NCI-H748 (cell line): ENCODE results near the gene THAP3.

ENCODE experiments used
- DNase-seq: peaks from one replicate; lab custom pipeline; 2025; ENCODE audit not compliant: unreplicated experiment; lab: John Stamatoyannopoulos, UW

THAP3 gene

GRCh38 chr1:6603915-6604558 lies 20.6 kb upstream of the THAP3 start:
- DNase-seq: no peak

GRCh38 chr1:6612641-6613360 lies 11.9 kb upstream of the THAP3 start:
- DNase-seq: peak; percentile 69

GRCh38 chr1:6613361-6614018 lies 11.2 kb upstream of the THAP3 start, which contains the start of gene PHF13:
PHF13 (plus strand) TSS chr1:6613731; CDS start chr1:6614067, 336 bp downstream.
- peak; percentile 97 for DNase-seq

GRCh38 chr1:6614019-6614928 lies 10.4 kb upstream of the THAP3 start:
- peak; percentile 30 for DNase-seq

GRCh38 chr1:6614929-6615785 lies 9.5 kb upstream of the THAP3 start:
- DNase-seq: no peak

- no peak for DNase-seq
These were observed 5.6 kb upstream of the THAP3 start for GRCh38 chr1:6619045-6619444.

GRCh38 chr1:6621429-6622391 lies 3.0 kb upstream of the THAP3 start:
- DNase-seq: no peak

GRCh38 chr1:6622396-6623152 lies 2.1 kb upstream of the THAP3 start:
- no peak for DNase-seq

GRCh38 chr1:6623269-6623965 lies 1.3 kb upstream of the THAP3 start:
- DNase-seq: no peak

- DNase-seq: no peak
These were observed 999 bp downstream of the THAP3 start for GRCh38 chr1:6625584-6626149.

- no peak for DNase-seq
These were observed 2.4 kb downstream of the THAP3 start for GRCh38 chr1:6627031-6627430.

- no peak for DNase-seq
These were observed 3.3 kb downstream of the THAP3 start for GRCh38 chr1:6627841-6628545.

GRCh38 chr1:6628971-6629479 lies 4.4 kb downstream of the THAP3 start:
- no peak for DNase-seq

- DNase-seq: no peak
These were observed 5.4 kb downstream of the THAP3 start for GRCh38 chr1:6630027-6630426.

GRCh38 chr1:6631058-6631457 lies 6.4 kb downstream of the THAP3 start:
- DNase-seq: no peak
